ENCODE results near the gene GEMIN5.

The GEMIN5 gene

GRCh38 chr5:154893381-154893780, 44.6 kb downstream of the GEMIN5 start:
- no peak for TF ChIP-seq CTCF (IDR thresholded peaks at IDR 0.05; ENCODE audit: control insufficient read depth, insufficient read depth, low read depth, low read length, missing control alignments)
- no peak for DNase-seq (ENCODE audit: low read depth)
- no peak overlapping the region for H3K4me3 ChIP-seq (ENCODE audit: control insufficient read depth, low read depth, low read length)

- TF ChIP-seq CTCF (IDR thresholded peaks at IDR 0.05; ENCODE audit: control insufficient read depth, insufficient read depth, low read depth, low read length, missing control alignments) = no peak
- no peak overlapping the region for H3K4me3 ChIP-seq (ENCODE audit: control insufficient read depth, low read depth, low read length)
- no peak for DNase-seq (ENCODE audit: low read depth)
These were observed 45.6 kb downstream of the GEMIN5 start for GRCh38 chr5:154892369-154892771.

GRCh38 chr5:154885439-154885838, 52.6 kb downstream of the GEMIN5 start:
- no peak for DNase-seq (ENCODE audit: low read depth)
- TF ChIP-seq CTCF (IDR thresholded peaks at IDR 0.05; ENCODE audit: control insufficient read depth, insufficient read depth, low read depth, low read length, missing control alignments) = no peak

GRCh38 chr5:154884424-154884823, 53.6 kb downstream of the GEMIN5 start:
- DNase-seq (ENCODE audit: low read depth) = no peak
- no peak for TF ChIP-seq CTCF (IDR thresholded peaks at IDR 0.05; ENCODE audit: control insufficient read depth, insufficient read depth, low read depth, low read length, missing control alignments)
- H3K4me3 ChIP-seq (ENCODE audit: control insufficient read depth, low read depth, low read length) = no peak overlapping the region

More at GRCh38 chr5:154885439-154885838, 52.6 kb downstream of the GEMIN5 start:
- H3K4me3 ChIP-seq (ENCODE audit: control insufficient read depth, low read depth, low read length) = no peak overlapping the region

- no peak overlapping the region for H3K4me3 ChIP-seq (ENCODE audit: control insufficient read depth, low read depth, low read length)
- no peak for TF ChIP-seq CTCF (IDR thresholded peaks at IDR 0.05; ENCODE audit: control insufficient read depth, insufficient read depth, low read depth, low read length, missing control alignments)
- DNase-seq (ENCODE audit: low read depth) = no peak
These were observed 56.0 kb downstream of the GEMIN5 start for GRCh38 chr5:154881986-154882385.

- TF ChIP-seq CTCF (IDR thresholded peaks at IDR 0.05; ENCODE audit: control insufficient read depth, insufficient read depth, low read depth, low read length, missing control alignments) = no peak
- no peak overlapping the region for H3K4me3 ChIP-seq (ENCODE audit: control insufficient read depth, low read depth, low read length)
- no peak for DNase-seq (ENCODE audit: low read depth)
These were observed 59.2 kb downstream of the GEMIN5 start for GRCh38 chr5:154878642-154879335.
